Neural crest cell (in vitro differentiated cells): ENCODE results near the gene DNAAF5. TPM values are rescaled to one million over a fixed set of nuclear protein-coding genes. Genes with fewer than 3 reads are reported as not detected.
"Not testable (repeated sequence)": the region's sequence is repeated elsewhere in the genome, so short reads cannot be mapped to it uniquely, and the experiment has no call there.

Experiments
- DNase-seq: peaks from one replicate; pipeline ENCODE4 v3.0.0; 2021; ENCODE audit warnings: low read depth, mixed read lengths, low spot score
- H3K27ac Mint-ChIP-seq: one replicate; pipeline ENCODE4 v1.8.0; 2021; ENCODE audit warnings: mild to moderate bottlenecking, mixed read lengths; ENCODE audit not compliant: unreplicated experiment
- H3K27me3 Mint-ChIP-seq: 2 replicates; pipeline ENCODE4 v1.8.0; 2021; ENCODE audit warnings: low read depth, mild to moderate bottlenecking, mixed read lengths
- H3K36me3 Mint-ChIP-seq: 2 replicates; pipeline ENCODE4 v1.8.0; 2021; ENCODE audit warnings: low read depth, mild to moderate bottlenecking, mixed read lengths
- H3K4me1 Mint-ChIP-seq: 2 replicates; pipeline ENCODE4 v1.8.0; 2021; ENCODE audit warnings: mixed read lengths
- H3K4me3 Mint-ChIP-seq: one replicate; pipeline ENCODE4 v1.8.0; 2021; ENCODE audit warnings: mild to moderate bottlenecking, mixed read lengths
- H3K9me3 Mint-ChIP-seq: 2 replicates; pipeline ENCODE4 v1.8.0; 2021; ENCODE audit warnings: mixed read lengths
- CTCF ChIP-seq: fragments of 200-600 bp; sonication (generic); conservative IDR thresholded peaks from 2 replicates; pipeline ENCODE4 v1.5.0; 2021; ENCODE audit warnings: antibody characterized with exemption, mild to moderate bottlenecking
- total RNA-seq: library from RNA; stranded (reverse); gene quantifications from 2 replicates; pipeline ENCODE4 v1.2.1, GENCODE V29; 2021

Gene DNAAF5
- total RNA-seq, 1 donor from 2014 or later: 54.2 TPM

- no peak for DNase-seq
- Mint-ChIP-seq H3K9me3 (no peaks in the 10 kb centered on the region), H3K27me3 (no peaks in the 10 kb centered on the region), H3K27ac (no peak overlapping the region), H3K4me1 (no peaks in the 10 kb centered on the region), H3K4me3 (no peak overlapping the region), H3K36me3 (peaks cover 14% of the 10 kb centered on the region)
- no peak for TF ChIP-seq CTCF
These were observed 22.6 kb downstream of the DNAAF5 start for GRCh38 chr7:749140-749551.

GRCh38 chr7:750111-750905 is 23.8 kb downstream of the DNAAF5 start:
- Mint-ChIP-seq H3K27ac (no peak overlapping the region), H3K36me3 (peaks cover 4% of the 10 kb centered on the region), H3K4me1 (no peaks in the 10 kb centered on the region), H3K9me3 (no peaks in the 10 kb centered on the region), H3K27me3 (no peaks in the 10 kb centered on the region), H3K4me3 (no peak overlapping the region)
- TF ChIP-seq CTCF: no peak
- DNase-seq: no peak

- TF ChIP-seq CTCF: no peak
- Mint-ChIP-seq H3K4me3 (no peak overlapping the region), H3K9me3 (no peaks in the 10 kb centered on the region), H3K36me3 (peaks cover 3% of the 10 kb centered on the region), H3K4me1 (no peaks in the 10 kb centered on the region), H3K27ac (no peak overlapping the region), H3K27me3 (no peaks in the 10 kb centered on the region)
- no peak for DNase-seq
These were observed 25.3 kb downstream of the DNAAF5 start for GRCh38 chr7:751826-752225.

- not testable (repeated sequence) for H3K4me3 Mint-ChIP-seq, H3K4me1 Mint-ChIP-seq, H3K27me3 Mint-ChIP-seq, DNase-seq, H3K27ac Mint-ChIP-seq, H3K36me3 Mint-ChIP-seq, H3K9me3 Mint-ChIP-seq
These were observed 25.8 kb downstream of the DNAAF5 start for GRCh38 chr7:752256-752655.

GRCh38 chr7:753190-753589 is 26.7 kb downstream of the DNAAF5 start:
- TF ChIP-seq CTCF: no peak
- no peak for DNase-seq
- H3K36me3 Mint-ChIP-seq: peaks cover 3% of the 10 kb centered on the region

More at GRCh38 chr7:753190-753589, 26.7 kb downstream of the DNAAF5 start:
- Mint-ChIP-seq H3K27ac (peak overlapping the region; percentile 27), H3K27me3 (no peaks in the 10 kb centered on the region), H3K4me3 (no peak overlapping the region), H3K4me1 (no peaks in the 10 kb centered on the region), H3K9me3 (no peaks in the 10 kb centered on the region)
